ENCODE data around the gene RABGAP1L.

RABGAP1L gene

DNA sequence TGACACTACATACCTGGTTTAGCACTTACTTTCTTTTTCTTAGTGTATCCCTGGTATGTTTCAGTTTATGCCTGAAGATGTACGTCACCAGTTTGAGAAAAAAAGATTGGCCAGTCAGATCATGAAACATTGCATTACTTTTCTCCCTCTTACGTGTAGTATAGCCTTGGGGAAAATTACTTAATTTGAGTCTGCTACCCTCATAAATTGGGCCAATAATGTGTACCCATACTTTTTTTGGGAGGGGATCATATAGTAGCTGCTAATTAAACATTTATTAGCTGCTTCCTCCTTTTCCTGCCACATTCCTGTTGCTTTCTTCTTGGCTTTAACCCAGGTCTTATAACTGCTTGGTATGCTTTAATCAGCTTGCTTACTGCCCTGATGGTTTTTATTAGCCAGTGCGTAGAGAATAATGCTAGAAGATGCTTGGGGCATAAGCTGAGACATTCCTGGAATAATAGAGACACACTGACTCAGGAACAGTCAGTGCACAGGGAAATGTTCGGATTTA lies 32.1 kb downstream of the RABGAP1L start:
- Histone ChIP-seq H3K9me3 (ENCODE audit: insufficient read depth, low read length) (peaks cover 10% of the 10 kb centered on the region), H3K27me3 (ENCODE audit: insufficient read depth, insufficient read length) (no peaks in the 10 kb centered on the region), H3K4me1 (ENCODE audit: insufficient read depth, insufficient read length) (no peaks in the 10 kb centered on the region), H3K9ac (ENCODE audit: insufficient read length, low read depth) (no peak overlapping the region), H3K4me3 (ENCODE audit: insufficient read length, low read depth) (no peak overlapping the region), H3K36me3 (ENCODE audit: insufficient read depth, insufficient read length, low read length) (no peaks in the 10 kb centered on the region)
- TF ChIP-seq SUZ12 (IDR thresholded peaks at IDR 0.05; ENCODE audit: extremely low read depth, insufficient read depth, insufficient read length) (no peak), ZNF274 (IDR thresholded peaks at IDR 0.05; ENCODE audit: low read depth, low read length) (no peak), YY1 (IDR thresholded peaks at IDR 0.05; ENCODE audit: insufficient read depth, insufficient read length) (no peak)
- DNase-seq (ENCODE audit: low read depth, low spot score): no peak

DNA sequence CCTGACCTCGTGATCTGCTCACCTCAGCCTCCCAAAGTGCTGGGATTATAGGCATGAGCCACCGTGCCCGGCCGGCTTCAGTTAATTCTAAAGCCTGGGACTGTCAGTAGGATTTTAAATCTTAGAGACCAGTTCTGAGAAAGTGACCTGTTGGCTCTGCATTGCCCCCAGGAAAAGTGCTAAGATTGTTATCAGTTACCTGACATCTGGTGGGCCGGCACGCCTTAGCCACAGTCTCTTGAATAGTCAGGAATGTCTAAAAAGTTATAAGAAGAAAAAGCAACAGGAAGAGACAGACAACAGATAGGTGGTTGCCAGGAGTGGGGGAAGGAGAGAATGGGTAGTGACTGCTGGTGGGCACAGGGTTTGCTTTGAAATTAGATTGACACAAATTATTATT lies 35.1 kb downstream of the RABGAP1L start:
- Histone ChIP-seq H3K4me3 (ENCODE audit: insufficient read length, low read depth) (no peak overlapping the region), H3K9ac (ENCODE audit: insufficient read length, low read depth) (no peak overlapping the region), H3K27me3 (ENCODE audit: insufficient read depth, insufficient read length) (no peaks in the 10 kb centered on the region), H3K9me3 (ENCODE audit: insufficient read depth, low read length) (no peaks in the 10 kb centered on the region), H3K36me3 (ENCODE audit: insufficient read depth, insufficient read length, low read length) (no peaks in the 10 kb centered on the region), H3K4me1 (ENCODE audit: insufficient read depth, insufficient read length) (no peaks in the 10 kb centered on the region)
- TF ChIP-seq YY1 (IDR thresholded peaks at IDR 0.05; ENCODE audit: insufficient read depth, insufficient read length): no peak
- TF ChIP-seq ZNF274 (IDR thresholded peaks at IDR 0.05; ENCODE audit: low read depth, low read length): no peak
- TF ChIP-seq SUZ12 (IDR thresholded peaks at IDR 0.05; ENCODE audit: extremely low read depth, insufficient read depth, insufficient read length): no peak
- DNase-seq (ENCODE audit: low read depth, low spot score): no peak

DNA sequence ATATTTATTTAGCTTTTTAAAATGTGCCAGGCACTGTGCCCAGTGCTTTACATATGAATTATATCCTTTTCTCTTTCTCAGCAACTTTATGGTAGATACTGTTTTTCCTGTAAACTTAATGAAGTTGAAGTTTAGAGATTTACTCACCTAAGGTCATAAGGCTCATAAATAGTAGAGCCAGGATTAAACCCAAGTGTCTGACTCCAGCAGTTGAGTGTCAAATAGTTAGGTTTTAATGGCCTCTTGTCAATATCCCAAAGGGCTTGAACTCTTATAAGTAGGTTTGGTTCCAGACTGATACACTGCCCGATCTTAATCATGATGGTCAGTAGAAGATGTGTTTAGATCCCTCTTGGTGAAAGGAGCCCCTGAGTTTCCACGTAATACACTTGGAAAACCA lies 37.8 kb downstream of the RABGAP1L start:
- Histone ChIP-seq H3K9me3 (ENCODE audit: insufficient read depth, low read length) (no peaks in the 10 kb centered on the region), H3K4me1 (ENCODE audit: insufficient read depth, insufficient read length) (no peaks in the 10 kb centered on the region), H3K36me3 (ENCODE audit: insufficient read depth, insufficient read length, low read length) (no peaks in the 10 kb centered on the region), H3K27me3 (ENCODE audit: insufficient read depth, insufficient read length) (no peaks in the 10 kb centered on the region), H3K4me3 (ENCODE audit: insufficient read length, low read depth) (no peak overlapping the region), H3K9ac (ENCODE audit: insufficient read length, low read depth) (no peak overlapping the region)
- no peak for DNase-seq (ENCODE audit: low read depth, low spot score)
- no peak for TF ChIP-seq YY1 (IDR thresholded peaks at IDR 0.05; ENCODE audit: insufficient read depth, insufficient read length)
- TF ChIP-seq ZNF274 (IDR thresholded peaks at IDR 0.05; ENCODE audit: low read depth, low read length): no peak
- TF ChIP-seq SUZ12 (IDR thresholded peaks at IDR 0.05; ENCODE audit: extremely low read depth, insufficient read depth, insufficient read length): no peak

DNA sequence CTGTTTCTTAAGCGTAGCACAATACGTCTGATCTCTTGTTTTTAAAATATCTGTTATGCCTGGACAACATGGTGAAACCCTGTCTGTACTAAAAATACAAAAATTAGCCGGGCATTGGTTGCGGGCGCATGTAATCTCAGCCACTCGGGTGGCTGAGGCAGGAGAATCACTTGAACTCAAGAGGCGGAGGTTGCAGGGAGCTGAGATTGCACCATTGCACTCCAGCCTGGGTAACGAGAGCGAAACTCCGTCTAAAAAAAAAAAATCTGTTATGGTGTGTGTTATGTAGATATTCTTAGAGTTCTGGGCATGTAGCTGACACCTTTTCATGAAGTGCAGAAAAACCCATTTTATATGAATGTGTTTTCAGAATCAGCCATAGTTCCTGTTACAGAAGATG lies 38.2 kb downstream of the RABGAP1L start:
- no peak for DNase-seq (ENCODE audit: low read depth, low spot score)
- no peak overlapping the region for H3K9ac ChIP-seq (ENCODE audit: insufficient read length, low read depth)
- no peaks in the 10 kb centered on the region for H3K4me1 ChIP-seq (ENCODE audit: insufficient read depth, insufficient read length)
- H3K4me3 ChIP-seq (ENCODE audit: insufficient read length, low read depth): no peak overlapping the region
- H3K27me3 ChIP-seq (ENCODE audit: insufficient read depth, insufficient read length): no peaks in the 10 kb centered on the region
- TF ChIP-seq SUZ12 (IDR thresholded peaks at IDR 0.05; ENCODE audit: extremely low read depth, insufficient read depth, insufficient read length) (no peak), YY1 (IDR thresholded peaks at IDR 0.05; ENCODE audit: insufficient read depth, insufficient read length) (no peak), ZNF274 (IDR thresholded peaks at IDR 0.05; ENCODE audit: low read depth, low read length) (no peak)
- no peaks in the 10 kb centered on the region for H3K9me3 ChIP-seq (ENCODE audit: insufficient read depth, low read length)
- no peaks in the 10 kb centered on the region for H3K36me3 ChIP-seq (ENCODE audit: insufficient read depth, insufficient read length, low read length)

DNA sequence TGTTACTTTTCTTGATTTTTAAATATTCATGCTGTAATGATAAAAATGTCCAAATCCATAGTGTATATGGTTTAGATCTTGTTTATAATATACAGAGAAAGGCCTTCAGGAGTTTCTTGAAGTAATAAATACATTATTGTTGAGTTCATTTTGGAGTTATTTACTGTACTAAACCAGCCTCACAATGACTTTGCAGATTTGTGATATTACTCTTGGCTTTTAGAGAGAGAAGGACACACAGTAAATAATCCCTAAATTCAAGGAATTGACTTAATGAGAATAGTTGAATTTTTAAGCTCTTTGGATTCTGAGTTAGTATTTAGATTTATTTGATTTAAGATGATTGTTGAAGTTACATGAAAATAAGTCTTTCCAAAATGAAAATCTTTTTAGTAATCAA lies 38.9 kb downstream of the RABGAP1L start:
- Histone ChIP-seq H3K4me3 (ENCODE audit: insufficient read length, low read depth) (no peak overlapping the region), H3K27me3 (ENCODE audit: insufficient read depth, insufficient read length) (no peaks in the 10 kb centered on the region), H3K36me3 (ENCODE audit: insufficient read depth, insufficient read length, low read length) (no peaks in the 10 kb centered on the region), H3K9ac (ENCODE audit: insufficient read length, low read depth) (no peak overlapping the region), H3K9me3 (ENCODE audit: insufficient read depth, low read length) (no peaks in the 10 kb centered on the region), H3K4me1 (ENCODE audit: insufficient read depth, insufficient read length) (no peaks in the 10 kb centered on the region)
- DNase-seq (ENCODE audit: low read depth, low spot score): no peak
- TF ChIP-seq SUZ12 (IDR thresholded peaks at IDR 0.05; ENCODE audit: extremely low read depth, insufficient read depth, insufficient read length): no peak

DNA sequence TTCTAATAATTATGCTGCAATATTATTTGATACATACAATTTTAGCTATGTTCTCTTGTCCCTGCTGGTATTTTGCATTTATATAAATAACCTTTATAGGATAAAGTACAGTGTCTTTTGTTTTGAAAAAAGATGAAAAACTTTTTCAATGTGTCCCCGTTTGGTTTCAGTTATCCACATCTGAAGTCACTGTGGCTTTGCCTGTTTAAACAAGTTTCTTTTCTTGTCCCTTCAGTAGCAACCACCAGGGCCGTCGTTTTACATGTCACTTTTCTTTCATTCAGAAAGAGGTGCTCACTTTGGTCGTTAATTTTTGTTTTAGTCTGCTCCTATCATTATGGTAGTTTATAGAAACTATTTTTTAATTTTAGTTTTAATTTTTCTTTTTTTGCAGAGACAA lies 41.4 kb downstream of the RABGAP1L start:
- DNase-seq (ENCODE audit: low read depth, low spot score): no peak
- H3K36me3 ChIP-seq (ENCODE audit: insufficient read depth, insufficient read length, low read length): no peaks in the 10 kb centered on the region
- H3K27me3 ChIP-seq (ENCODE audit: insufficient read depth, insufficient read length): no peaks in the 10 kb centered on the region
- H3K9me3 ChIP-seq (ENCODE audit: insufficient read depth, low read length): no peaks in the 10 kb centered on the region
- H3K9ac ChIP-seq (ENCODE audit: insufficient read length, low read depth): no peak overlapping the region
- no peaks in the 10 kb centered on the region for H3K4me1 ChIP-seq (ENCODE audit: insufficient read depth, insufficient read length)
- TF ChIP-seq SUZ12 (IDR thresholded peaks at IDR 0.05; ENCODE audit: extremely low read depth, insufficient read depth, insufficient read length): no peak
- no peak for TF ChIP-seq ZNF274 (IDR thresholded peaks at IDR 0.05; ENCODE audit: low read depth, low read length)
- no peak overlapping the region for H3K4me3 ChIP-seq (ENCODE audit: insufficient read length, low read depth)

DNA sequence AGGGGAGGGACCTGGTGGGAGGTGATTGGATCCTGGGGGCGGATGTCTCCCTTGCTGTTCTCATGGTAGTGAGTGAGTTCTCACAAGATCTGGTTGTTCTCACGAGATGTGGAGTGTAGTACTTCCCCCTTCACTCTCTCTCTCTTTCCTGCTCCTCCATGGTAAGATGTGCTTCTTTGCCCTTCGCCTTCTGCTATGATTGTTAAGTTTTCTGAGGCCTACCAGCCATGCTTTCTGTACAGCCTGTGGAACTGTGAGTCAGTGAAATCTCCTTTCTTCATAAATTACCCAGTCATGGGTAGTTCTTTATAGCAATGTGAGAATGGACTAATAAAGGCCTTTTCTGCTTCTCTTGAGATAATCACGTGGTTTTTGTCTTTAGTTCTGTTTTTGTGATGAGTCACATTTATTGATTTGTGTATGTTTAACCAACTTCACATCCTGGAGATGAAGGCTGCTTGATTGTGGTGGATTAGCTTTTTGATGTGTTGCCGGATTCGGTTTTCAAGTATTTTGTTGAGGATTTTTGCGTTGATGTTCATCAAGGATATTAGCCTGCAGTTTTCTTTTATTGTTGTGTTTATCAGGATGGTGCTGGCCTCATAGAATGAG lies 45.5 kb downstream of the RABGAP1L start:
- TF ChIP-seq SUZ12 (IDR thresholded peaks at IDR 0.05; ENCODE audit: extremely low read depth, insufficient read depth, insufficient read length) (no peak), ZNF274 (IDR thresholded peaks at IDR 0.05; ENCODE audit: low read depth, low read length) (no peak)
- Histone ChIP-seq H3K36me3 (ENCODE audit: insufficient read depth, insufficient read length, low read length) (no peaks in the 10 kb centered on the region), H3K9me3 (ENCODE audit: insufficient read depth, low read length) (no peaks in the 10 kb centered on the region; the same call in 1 of the 2 replicates), H3K4me1 (ENCODE audit: insufficient read depth, insufficient read length) (no peaks in the 10 kb centered on the region), H3K4me3 (ENCODE audit: insufficient read length, low read depth) (no peak overlapping the region), H3K9ac (ENCODE audit: insufficient read length, low read depth) (no peak overlapping the region), H3K27me3 (ENCODE audit: insufficient read depth, insufficient read length) (no peaks in the 10 kb centered on the region)
- no peak for DNase-seq (ENCODE audit: low read depth, low spot score)

Data from NT2/D1 (cell line).